Measurements from ENCODE around the gene DGKB.

DNA sequence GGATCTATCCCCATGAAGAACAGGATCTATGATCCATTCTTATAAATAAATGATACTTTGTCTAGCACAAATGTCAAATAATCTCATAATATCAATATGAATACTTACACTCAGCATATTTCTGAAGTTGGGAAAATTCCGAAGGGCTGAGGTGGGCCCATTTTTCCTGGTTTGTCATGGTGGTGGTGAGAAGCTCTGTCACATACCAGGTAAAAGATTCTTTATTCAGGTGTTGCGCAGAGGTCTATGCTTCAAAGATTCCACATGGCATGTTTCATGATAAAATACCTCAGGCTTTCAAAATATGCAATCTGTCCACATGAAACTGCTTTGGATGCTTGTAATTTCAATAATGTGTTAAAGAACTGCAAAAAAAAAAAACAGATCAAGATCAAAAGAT, 61.5 kb downstream of the DGKB start:
- TF ChIP-seq FOXK1 (CRISPR knock-in tag; IDR thresholded peaks at IDR 0.05) (no peak), SP1 (CRISPR knock-in tag; conservative IDR thresholded peaks at IDR 0.05) (no peak), ESRRA (CRISPR knock-in tag; IDR thresholded peaks at IDR 0.05; ENCODE audit: borderline replicate concordance) (no peak), ZNF121 (CRISPR knock-in tag; IDR thresholded peaks at IDR 0.05) (no peak)
- TF ChIP-seq, protein P1, sequence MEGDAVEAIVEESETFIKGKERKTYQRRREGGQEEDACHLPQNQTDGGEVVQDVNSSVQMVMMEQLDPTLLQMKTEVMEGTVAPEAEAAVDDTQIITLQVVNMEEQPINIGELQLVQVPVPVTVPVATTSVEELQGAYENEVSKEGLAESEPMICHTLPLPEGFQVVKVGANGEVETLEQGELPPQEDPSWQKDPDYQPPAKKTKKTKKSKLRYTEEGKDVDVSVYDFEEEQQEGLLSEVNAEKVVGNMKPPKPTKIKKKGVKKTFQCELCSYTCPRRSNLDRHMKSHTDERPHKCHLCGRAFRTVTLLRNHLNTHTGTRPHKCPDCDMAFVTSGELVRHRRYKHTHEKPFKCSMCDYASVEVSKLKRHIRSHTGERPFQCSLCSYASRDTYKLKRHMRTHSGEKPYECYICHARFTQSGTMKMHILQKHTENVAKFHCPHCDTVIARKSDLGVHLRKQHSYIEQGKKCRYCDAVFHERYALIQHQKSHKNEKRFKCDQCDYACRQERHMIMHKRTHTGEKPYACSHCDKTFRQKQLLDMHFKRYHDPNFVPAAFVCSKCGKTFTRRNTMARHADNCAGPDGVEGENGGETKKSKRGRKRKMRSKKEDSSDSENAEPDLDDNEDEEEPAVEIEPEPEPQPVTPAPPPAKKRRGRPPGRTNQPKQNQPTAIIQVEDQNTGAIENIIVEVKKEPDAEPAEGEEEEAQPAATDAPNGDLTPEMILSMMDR (IDR thresholded peaks at IDR 0.05) = no peak
- TF ChIP-seq, protein P2, sequence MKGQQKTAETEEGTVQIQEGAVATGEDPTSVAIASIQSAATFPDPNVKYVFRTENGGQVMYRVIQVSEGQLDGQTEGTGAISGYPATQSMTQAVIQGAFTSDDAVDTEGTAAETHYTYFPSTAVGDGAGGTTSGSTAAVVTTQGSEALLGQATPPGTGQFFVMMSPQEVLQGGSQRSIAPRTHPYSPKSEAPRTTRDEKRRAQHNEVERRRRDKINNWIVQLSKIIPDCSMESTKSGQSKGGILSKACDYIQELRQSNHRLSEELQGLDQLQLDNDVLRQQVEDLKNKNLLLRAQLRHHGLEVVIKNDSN (CRISPR knock-in tag; IDR thresholded peaks at IDR 0.05) = no peak
- TF ChIP-seq, protein P3, sequence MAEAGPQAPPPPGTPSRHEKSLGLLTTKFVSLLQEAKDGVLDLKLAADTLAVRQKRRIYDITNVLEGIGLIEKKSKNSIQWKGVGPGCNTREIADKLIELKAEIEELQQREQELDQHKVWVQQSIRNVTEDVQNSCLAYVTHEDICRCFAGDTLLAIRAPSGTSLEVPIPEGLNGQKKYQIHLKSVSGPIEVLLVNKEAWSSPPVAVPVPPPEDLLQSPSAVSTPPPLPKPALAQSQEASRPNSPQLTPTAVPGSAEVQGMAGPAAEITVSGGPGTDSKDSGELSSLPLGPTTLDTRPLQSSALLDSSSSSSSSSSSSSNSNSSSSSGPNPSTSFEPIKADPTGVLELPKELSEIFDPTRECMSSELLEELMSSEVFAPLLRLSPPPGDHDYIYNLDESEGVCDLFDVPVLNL (CRISPR knock-in tag; IDR thresholded peaks at IDR 0.05; ENCODE audit: borderline replicate concordance, low read depth) = no peak
- TF ChIP-seq, protein P4, sequence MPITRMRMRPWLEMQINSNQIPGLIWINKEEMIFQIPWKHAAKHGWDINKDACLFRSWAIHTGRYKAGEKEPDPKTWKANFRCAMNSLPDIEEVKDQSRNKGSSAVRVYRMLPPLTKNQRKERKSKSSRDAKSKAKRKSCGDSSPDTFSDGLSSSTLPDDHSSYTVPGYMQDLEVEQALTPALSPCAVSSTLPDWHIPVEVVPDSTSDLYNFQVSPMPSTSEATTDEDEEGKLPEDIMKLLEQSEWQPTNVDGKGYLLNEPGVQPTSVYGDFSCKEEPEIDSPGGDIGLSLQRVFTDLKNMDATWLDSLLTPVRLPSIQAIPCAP (CRISPR knock-in tag; IDR thresholded peaks at IDR 0.05) = no peak
- TF ChIP-seq, protein P5, sequence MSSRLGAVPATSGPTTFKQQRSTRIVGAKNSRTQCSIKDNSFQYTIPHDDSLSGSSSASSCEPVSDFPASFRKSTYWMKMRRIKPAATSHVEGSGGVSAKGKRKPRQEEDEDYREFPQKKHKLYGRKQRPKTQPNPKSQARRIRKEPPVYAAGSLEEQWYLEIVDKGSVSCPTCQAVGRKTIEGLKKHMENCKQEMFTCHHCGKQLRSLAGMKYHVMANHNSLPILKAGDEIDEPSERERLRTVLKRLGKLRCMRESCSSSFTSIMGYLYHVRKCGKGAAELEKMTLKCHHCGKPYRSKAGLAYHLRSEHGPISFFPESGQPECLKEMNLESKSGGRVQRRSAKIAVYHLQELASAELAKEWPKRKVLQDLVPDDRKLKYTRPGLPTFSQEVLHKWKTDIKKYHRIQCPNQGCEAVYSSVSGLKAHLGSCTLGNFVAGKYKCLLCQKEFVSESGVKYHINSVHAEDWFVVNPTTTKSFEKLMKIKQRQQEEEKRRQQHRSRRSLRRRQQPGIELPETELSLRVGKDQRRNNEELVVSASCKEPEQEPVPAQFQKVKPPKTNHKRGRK (CRISPR knock-in tag; IDR thresholded peaks at IDR 0.05; ENCODE audit: borderline replicate concordance) = no peak
- TF ChIP-seq, protein P6, sequence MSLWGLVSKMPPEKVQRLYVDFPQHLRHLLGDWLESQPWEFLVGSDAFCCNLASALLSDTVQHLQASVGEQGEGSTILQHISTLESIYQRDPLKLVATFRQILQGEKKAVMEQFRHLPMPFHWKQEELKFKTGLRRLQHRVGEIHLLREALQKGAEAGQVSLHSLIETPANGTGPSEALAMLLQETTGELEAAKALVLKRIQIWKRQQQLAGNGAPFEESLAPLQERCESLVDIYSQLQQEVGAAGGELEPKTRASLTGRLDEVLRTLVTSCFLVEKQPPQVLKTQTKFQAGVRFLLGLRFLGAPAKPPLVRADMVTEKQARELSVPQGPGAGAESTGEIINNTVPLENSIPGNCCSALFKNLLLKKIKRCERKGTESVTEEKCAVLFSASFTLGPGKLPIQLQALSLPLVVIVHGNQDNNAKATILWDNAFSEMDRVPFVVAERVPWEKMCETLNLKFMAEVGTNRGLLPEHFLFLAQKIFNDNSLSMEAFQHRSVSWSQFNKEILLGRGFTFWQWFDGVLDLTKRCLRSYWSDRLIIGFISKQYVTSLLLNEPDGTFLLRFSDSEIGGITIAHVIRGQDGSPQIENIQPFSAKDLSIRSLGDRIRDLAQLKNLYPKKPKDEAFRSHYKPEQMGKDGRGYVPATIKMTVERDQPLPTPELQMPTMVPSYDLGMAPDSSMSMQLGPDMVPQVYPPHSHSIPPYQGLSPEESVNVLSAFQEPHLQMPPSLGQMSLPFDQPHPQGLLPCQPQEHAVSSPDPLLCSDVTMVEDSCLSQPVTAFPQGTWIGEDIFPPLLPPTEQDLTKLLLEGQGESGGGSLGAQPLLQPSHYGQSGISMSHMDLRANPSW (CRISPR knock-in tag; conservative IDR thresholded peaks at IDR 0.05; ENCODE audit: low read depth) = no peak
